HUDEP-2 (cell line): Measurements from ENCODE around the gene MDGA2.
"Not testable (repeated sequence)": the region's sequence is repeated elsewhere in the genome, so short reads cannot be mapped to it uniquely, and the experiment has no call there.

Source experiments
- DNase-seq, 76 experiments: peaks; one replicate each; lab custom pipeline; 2025; ENCODE audit not compliant: unreplicated experiment in 76 of 76; lab: John Stamatoyannopoulos, UW

Gene MDGA2

GRCh38 chr14:47008732-47009131 is 666.7 kb downstream of the MDGA2 start:
- DNase-seq: no peak

- no peak for DNase-seq
These were observed 675.7 kb downstream of the MDGA2 start for GRCh38 chr14:46999661-47000060.

GRCh38 chr14:46989566-46989965 is 685.8 kb downstream of the MDGA2 start:
- DNase-seq: no peak

- no peak for DNase-seq
These were observed 687.1 kb downstream of the MDGA2 start for GRCh38 chr14:46988312-46988711.

- no peak for DNase-seq
These were observed 689.6 kb downstream of the MDGA2 start for GRCh38 chr14:46985529-46986380.

- DNase-seq: no peak
These were observed 702.1 kb downstream of the MDGA2 start for GRCh38 chr14:46973295-46973694.

- no peak for DNase-seq
These were observed 711.0 kb downstream of the MDGA2 start for GRCh38 chr14:46964378-46964777.

- no peak for DNase-seq
These were observed 724.3 kb downstream of the MDGA2 start for GRCh38 chr14:46951103-46951502.

GRCh38 chr14:46940611-46941010 is 734.8 kb downstream of the MDGA2 start:
- DNase-seq: no peak

GRCh38 chr14:46920542-46920941 is 754.9 kb downstream of the MDGA2 start:
- no peak for DNase-seq

GRCh38 chr14:46915539-46915938 is 759.9 kb downstream of the MDGA2 start:
- not testable (repeated sequence) for DNase-seq

- DNase-seq: no peak
These were observed 772.6 kb downstream of the MDGA2 start for GRCh38 chr14:46902837-46903236.

GRCh38 chr14:46894476-46894875 is 780.9 kb downstream of the MDGA2 start:
- no peak for DNase-seq

GRCh38 chr14:46887144-46887543 is 788.3 kb downstream of the MDGA2 start:
- no peak for DNase-seq

- DNase-seq: no peak
These were observed 789.8 kb downstream of the MDGA2 start for GRCh38 chr14:46885566-46885965.

GRCh38 chr14:46861753-46862152 is 813.7 kb downstream of the MDGA2 start:
- DNase-seq: no peak

GRCh38 chr14:46840944-46841720 is 834.3 kb downstream of the MDGA2 start:
- DNase-seq: no peak

- DNase-seq: no peak
These were observed 855.1 kb downstream of the MDGA2 start for GRCh38 chr14:46820291-46820690.

- no peak for DNase-seq
These were observed 856.3 kb downstream of the MDGA2 start for GRCh38 chr14:46819117-46819516.

GRCh38 chr14:46818147-46818546 is 857.3 kb downstream of the MDGA2 start:
- DNase-seq: no peak

- DNase-seq: no peak
These were observed 882.3 kb downstream of the MDGA2 start for GRCh38 chr14:46793144-46793543.
